Right kidney (tissue), 9 donors: ENCODE data around the gene EVC2.
A peak's percentile ranks its signal among the peaks of the same experiment; 100 is the strongest.

Experiments
- DNase-seq: peaks from one replicate; pipeline ENCODE4 v3.0.0-alpha.2; 2016
- long read RNA-seq, 8 donors: transcript quantifications; one replicate each; lab custom pipeline, GENCODE V29; 2026

The EVC2 gene, protein sequence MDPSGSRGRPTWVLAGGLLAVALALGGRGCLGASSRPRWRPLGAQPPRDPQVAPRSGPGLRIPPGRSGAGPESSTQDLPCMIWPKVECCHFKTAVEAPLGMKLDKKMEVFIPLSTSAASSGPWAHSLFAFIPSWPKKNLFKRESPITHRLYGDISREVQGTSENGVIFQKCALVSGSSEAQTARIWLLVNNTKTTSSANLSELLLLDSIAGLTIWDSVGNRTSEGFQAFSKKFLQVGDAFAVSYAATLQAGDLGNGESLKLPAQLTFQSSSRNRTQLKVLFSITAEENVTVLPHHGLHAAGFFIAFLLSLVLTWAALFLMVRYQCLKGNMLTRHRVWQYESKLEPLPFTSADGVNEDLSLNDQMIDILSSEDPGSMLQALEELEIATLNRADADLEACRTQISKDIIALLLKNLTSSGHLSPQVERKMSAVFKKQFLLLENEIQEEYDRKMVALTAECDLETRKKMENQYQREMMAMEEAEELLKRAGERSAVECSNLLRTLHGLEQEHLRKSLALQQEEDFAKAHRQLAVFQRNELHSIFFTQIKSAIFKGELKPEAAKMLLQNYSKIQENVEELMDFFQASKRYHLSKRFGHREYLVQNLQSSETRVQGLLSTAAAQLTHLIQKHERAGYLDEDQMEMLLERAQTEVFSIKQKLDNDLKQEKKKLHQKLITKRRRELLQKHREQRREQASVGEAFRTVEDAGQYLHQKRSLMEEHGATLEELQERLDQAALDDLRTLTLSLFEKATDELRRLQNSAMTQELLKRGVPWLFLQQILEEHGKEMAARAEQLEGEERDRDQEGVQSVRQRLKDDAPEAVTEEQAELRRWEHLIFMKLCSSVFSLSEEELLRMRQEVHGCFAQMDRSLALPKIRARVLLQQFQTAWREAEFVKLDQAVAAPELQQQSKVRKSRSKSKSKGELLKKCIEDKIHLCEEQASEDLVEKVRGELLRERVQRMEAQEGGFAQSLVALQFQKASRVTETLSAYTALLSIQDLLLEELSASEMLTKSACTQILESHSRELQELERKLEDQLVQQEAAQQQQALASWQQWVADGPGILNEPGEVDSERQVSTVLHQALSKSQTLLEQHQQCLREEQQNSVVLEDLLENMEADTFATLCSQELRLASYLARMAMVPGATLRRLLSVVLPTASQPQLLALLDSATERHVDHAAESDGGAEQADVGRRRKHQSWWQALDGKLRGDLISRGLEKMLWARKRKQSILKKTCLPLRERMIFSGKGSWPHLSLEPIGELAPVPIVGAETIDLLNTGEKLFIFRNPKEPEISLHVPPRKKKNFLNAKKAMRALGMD
- long read RNA-seq, donor 1 = 0 reads
- long read RNA-seq, donor 2 = 0 reads
- long read RNA-seq, donor 3 = 0 reads
- long read RNA-seq, donor 4 = 0 reads
- long read RNA-seq, donor 5 = 0 reads
- long read RNA-seq, donor 6 = 0 reads
- long read RNA-seq, donor 7 = 0 reads
- long read RNA-seq, donor 8, full-length matches to known transcripts = 1 of 1 reads
- long read RNA-seq, donor 8, partial matches to known transcripts = 0 of 1 reads
- long read RNA-seq, donor 8, other reads (novel, unspliced or antisense) = 0 of 1 reads

DNA sequence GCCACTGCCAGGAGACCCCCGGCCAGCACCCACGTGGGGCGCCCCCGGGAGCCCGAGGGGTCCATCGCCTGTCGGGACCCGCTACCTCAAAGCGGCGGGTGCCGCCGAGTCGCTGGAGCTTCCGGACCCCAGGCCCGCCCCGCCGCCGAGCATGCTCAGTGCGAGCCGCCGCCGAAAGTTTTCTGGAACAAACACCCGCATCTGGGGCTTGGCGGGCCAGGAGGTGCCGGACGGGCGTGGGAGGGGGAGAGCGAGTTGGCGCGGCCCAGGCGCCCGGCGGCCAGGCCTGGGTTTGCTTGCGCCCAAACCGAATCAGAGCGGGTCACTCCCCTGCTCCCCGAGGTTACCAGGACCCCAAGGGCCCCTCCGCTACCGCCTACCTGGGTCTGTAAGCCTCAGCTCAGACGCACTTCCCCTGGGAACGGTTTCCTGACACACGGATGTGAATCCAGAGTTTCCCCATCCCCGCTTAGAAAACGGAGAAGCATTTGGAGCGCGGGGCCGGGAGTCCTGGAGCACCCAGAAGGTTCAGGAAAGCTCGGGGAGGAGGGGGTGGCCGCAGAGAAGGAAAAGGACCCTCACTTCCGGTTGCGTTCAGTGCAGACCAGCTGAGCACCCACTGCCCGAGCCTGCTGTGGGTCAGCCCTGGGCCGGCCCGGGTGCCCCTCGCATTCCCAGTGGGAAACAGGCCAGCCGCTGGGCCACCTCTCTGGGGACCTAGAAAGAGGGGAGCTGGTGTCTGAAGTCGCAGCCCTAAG, at the start of gene EVC2:
Gene EVC2 (minus strand): TSS at position 111 of the 758 bp plus-strand sequence. CDS start 46 bp downstream, at position 65.
- DNase-seq = peak; percentile 87

DNA sequence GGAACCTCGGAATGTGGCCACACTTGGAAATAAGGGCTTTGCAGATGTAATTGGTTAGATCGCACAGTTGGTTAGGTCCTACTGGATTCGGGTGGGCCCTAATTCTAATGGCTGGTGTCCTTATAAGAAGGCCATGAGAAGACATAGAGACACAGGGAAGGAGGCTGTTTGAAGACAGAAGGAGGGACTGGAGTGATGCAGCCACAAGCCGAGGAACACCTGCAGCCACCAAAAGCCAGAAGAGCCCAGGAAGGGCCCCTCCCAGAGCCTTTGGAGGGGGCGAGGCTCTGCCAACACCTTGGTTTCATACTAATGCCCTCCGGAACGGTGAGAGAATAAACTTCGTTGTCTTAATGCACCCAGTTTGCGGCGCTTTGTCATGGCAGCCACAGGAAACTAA, 49.6 kb upstream of the EVC2 start:
- DNase-seq = no peak

DNA sequence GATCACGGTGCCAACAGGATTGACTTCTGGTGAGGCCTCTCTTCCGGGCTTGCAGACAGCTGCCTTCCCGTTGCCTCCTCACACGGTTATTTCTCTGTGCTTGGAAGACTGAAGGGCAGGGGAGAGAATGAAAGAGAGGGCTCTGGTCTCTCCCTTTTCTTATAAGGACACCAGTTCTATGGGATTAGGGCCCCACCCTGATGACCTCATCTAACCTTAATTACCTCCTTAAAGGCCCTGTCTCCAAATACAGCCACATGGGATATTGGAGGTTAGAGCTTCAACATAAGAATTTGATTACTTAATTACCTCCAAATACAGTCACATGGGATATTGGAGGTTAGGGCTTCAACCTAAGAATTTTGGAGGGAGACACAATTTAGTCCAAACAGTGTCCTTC, 49.2 kb upstream of the EVC2 start:
- no peak for DNase-seq

DNA sequence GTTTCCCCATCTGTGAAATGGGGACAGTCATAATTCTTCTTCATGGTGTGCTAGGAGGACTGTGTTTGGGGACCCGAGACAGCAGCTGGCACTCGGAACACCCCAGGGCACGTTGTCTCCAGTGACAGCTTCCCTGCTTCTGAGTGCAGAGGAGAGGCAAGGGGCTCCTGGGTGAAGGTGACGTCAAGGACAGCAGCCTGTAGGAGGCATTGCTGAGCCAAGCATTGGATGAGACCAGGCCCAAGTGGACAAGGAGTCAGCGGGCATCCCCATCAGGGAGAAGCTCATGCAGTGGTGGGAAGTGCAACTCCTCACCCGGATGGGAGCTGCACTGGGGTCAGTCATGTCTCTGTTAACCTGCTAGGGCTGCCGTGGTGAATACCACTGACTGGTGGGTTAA, 48.7 kb upstream of the EVC2 start:
- no peak for DNase-seq

GRCh38 chr4:5756271-5756670, 47.9 kb upstream of the EVC2 start:
- no peak for DNase-seq

DNA sequence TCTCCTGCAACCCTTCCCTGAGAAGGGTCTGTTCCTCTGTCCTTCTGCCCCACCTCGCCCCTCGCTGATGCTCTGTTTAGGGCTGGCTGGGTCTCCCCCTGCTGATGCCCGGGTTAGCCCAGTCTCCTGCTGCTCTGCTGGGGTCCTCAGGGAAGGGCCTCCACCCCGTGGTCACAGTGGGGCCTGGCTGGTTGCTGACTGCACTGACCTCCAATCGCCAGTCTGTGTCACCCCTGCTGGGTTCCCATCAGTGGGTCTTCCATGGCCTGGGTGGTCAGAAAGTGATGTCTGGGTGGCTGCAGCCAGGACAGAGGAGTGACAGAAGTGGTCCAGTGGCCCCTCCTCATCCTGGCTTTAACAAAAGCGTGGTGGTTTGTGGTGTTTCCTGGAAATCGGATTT, 47.3 kb upstream of the EVC2 start:
- DNase-seq = no peak

- no peak for DNase-seq
Measured at GRCh38 chr4:5755161-5755560, 46.8 kb upstream of the EVC2 start.

GRCh38 chr4:5754529-5754881, 46.1 kb upstream of the EVC2 start:
- no peak for DNase-seq

- no peak for DNase-seq
Measured at GRCh38 chr4:5753766-5754528, 45.6 kb upstream of the EVC2 start.

DNA sequence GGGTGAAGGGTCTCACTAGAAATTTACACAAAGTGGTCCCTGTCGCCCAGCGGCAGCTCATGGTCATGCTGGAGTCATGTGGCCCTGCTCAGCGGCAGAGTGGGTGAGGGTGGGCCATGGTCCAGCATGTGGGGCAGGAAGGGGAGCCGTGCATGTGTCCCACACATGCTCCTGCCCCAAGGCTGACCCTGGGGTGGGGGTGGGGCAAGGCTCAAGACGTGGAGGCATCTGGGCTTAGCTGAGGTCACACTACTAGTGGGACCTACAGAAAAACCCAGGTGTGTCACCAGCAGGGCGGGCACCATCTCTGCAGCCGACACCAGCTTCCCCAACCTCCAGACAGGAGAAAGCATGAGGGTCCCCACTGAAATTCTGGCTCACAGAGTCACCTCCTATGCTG, 45.0 kb upstream of the EVC2 start:
- no peak for DNase-seq

DNA sequence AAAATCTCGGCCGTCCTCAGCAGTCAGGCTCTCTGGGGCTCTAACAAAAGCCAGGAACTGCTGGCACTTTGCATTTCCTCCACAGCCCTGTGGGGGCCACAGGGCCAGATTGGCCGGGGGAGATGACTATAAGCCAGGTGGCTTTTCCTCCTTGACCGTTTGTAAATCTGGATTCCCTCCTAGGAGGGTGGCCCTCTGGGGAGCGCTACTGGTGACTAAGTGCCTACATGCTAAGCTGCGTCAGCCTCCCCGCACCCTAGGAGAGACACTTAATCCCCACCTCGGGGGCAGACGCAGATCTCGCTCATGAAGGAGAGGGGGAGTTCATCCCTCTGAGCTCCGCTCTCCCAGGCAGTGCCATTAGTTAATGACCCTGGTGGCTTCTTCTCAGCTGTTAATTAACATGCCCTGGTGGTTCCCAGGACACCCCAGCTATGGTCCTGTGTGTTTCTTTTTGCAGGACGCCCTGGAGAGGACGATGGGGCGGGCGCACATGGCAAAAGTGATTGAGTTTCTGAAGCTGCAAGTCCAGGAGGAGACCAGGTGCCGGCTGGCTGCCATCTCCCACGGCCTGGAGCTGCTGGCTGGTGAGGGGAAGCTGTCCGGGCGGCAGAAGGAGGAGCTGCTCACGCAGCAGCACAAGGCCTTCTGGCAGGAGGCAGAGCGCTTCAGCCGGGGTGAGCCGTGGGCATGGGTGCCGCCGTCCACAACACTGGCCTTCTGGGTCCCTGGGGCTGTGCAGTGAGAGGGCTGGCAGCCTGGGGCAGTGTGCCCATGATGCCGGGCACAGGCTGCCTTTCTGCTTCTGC, 44.2 kb upstream of the EVC2 start:
- DNase-seq = peak; percentile 36

GRCh38 chr4:5751666-5752375, 43.5 kb upstream of the EVC2 start:
- no peak for DNase-seq

- DNase-seq = no peak
Measured at GRCh38 chr4:5750946-5751665, 42.7 kb upstream of the EVC2 start.

- DNase-seq = no peak
Measured at GRCh38 chr4:5750052-5750945, 41.9 kb upstream of the EVC2 start.

DNA sequence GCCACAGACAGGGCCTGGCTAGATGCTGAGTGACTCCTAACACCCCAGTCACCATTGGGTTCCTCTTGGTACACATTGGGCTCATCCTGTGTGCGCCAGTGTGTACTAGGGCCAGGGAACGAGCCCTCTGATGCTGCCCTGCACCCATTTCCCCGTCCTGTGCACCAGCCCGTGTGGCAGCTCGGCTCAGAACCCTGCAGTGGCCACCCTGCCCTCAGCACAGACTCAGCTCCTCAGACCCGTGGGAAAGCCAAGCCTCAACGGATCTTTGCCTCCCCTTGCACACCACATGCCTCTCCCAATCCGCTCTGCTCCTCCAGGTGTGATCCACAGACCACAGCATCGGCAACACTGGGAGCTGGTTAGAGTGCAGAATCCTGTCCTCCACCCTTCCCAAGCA, 41.2 kb upstream of the EVC2 start:
- DNase-seq = no peak

GRCh38 chr4:5747738-5748375, 39.5 kb upstream of the EVC2 start:
- DNase-seq = no peak
